CD4-positive, CD25-positive, alpha-beta regulatory T cell (primary cell): ENCODE data around the gene LGMN. TPM values are rescaled to one million over a fixed set of nuclear protein-coding genes. Genes with fewer than 3 reads are reported as not detected.

ENCODE experiments used
- ATAC-seq, 2 donors: fragments of 150-1000 bp; cut with Tn5 transposase; one replicate each; pipeline ENCODE4 v1.10.0; 2021; ENCODE audit warnings: low read depth in 2 of 2, moderate number of reproducible peaks in 2 of 2, moderate library complexity in 1 of 2
- DNase-seq, 3 donors: peaks; one replicate each; pipeline versions ENCODE4 v3.0.0 to v3.0.0-alpha.2; 2012 to 2022; ENCODE audit warnings: mixed read lengths in 1 of 3
- H3K27ac ChIP-seq: one replicate; pipeline ENCODE4 v1.7.0; 2013; ENCODE audit warnings: mild to moderate bottlenecking, low read length; ENCODE audit not compliant: insufficient read depth, poor library complexity, severe bottlenecking
- H3K27me3 ChIP-seq: one replicate; pipeline ENCODE4 v1.7.0; 2013; ENCODE audit warnings: low read length; ENCODE audit not compliant: control insufficient read depth, insufficient read depth
- H3K36me3 ChIP-seq: one replicate; pipeline ENCODE4 v1.7.0; 2013; ENCODE audit warnings: mild to moderate bottlenecking, low read length, moderate library complexity; ENCODE audit not compliant: control insufficient read depth, insufficient read depth
- H3K4me1 ChIP-seq: 2 replicates; pipeline ENCODE4 v1.7.0; 2013; ENCODE audit warnings: mild to moderate bottlenecking, low read length; ENCODE audit not compliant: insufficient read depth, control insufficient read depth, poor library complexity, severe bottlenecking
- H3K4me3 ChIP-seq: one replicate; pipeline ENCODE4 v1.7.0; 2013; ENCODE audit warnings: low read depth, mild to moderate bottlenecking, low read length, moderate library complexity
- H3K9me3 ChIP-seq, 2 experiments: 1 replicate in 1 of 2; 2 replicates in 1 of 2; pipeline ENCODE4 v1.7.0; 2013; ENCODE audit warnings: low read length in 2 of 2, mild to moderate bottlenecking in 1 of 2, moderate library complexity in 1 of 2; ENCODE audit not compliant: control insufficient read depth in 2 of 2
- H3K27ac Mint-ChIP-seq, 3 donors: one replicate each; pipeline ENCODE4 v1.8.0; 2020 to 2022; ENCODE audit warnings: mild to moderate bottlenecking in 3 of 3, mixed read lengths in 3 of 3, moderate library complexity in 2 of 3
- H3K27me3 Mint-ChIP-seq: one replicate; pipeline ENCODE4 v1.8.0; 2022; ENCODE audit warnings: mild to moderate bottlenecking, mixed read lengths
- H3K36me3 Mint-ChIP-seq: one replicate; pipeline ENCODE4 v1.8.0; 2020; ENCODE audit warnings: mixed read lengths
- H3K4me1 Mint-ChIP-seq, 4 donors: one replicate each; pipeline ENCODE4 v1.8.0; 2020 to 2022; ENCODE audit warnings: mixed read lengths in 4 of 4, mild to moderate bottlenecking in 1 of 4
- H3K4me3 Mint-ChIP-seq, 4 donors: one replicate each; pipeline ENCODE4 v1.8.0; 2020 to 2022; ENCODE audit warnings: mild to moderate bottlenecking in 4 of 4, mixed read lengths in 4 of 4, moderate library complexity in 3 of 4
- H3K9me3 Mint-ChIP-seq, 7 donors: one replicate each; pipeline ENCODE4 v1.8.0; 2020 to 2022; ENCODE audit warnings: mixed read lengths in 7 of 7, mild to moderate bottlenecking in 3 of 7, moderate library complexity in 2 of 7
- polyA plus RNA-seq, 4 donors: library from polyadenylated mRNA; unstranded; fragments of 300-500 nt; fragmentation: Illumina TruSeq; gene quantifications; one replicate each; pipeline ENCODE4 v1.2.3, GENCODE V29; 2021
- total RNA-seq: library from RNA; stranded (reverse); gene quantifications from one replicate; pipeline ENCODE4 v1.2.3, GENCODE V29; 2022

The LGMN gene
- total and polyA plus RNA-seq, 5 donors from 2014 or later, result 10.9 to 34.4 (median 18.5) TPM

GRCh38 chr14:92747701-92748258 lies 647 bp downstream of the LGMN start:
- peaks cover 17 to 56% (median 31%) of the 10 kb centered on the region in 4 donors for H3K4me1 Mint-ChIP-seq
- peaks cover 27% of the 10 kb centered on the region for H3K27me3 Mint-ChIP-seq
- ATAC-seq, result no peak
- H3K36me3 Mint-ChIP-seq, result peaks cover 4% of the 10 kb centered on the region
- peaks cover 0 to 1% (median 0%) of the 10 kb centered on the region in 7 donors for H3K9me3 Mint-ChIP-seq
- peak overlapping the region in 2 of 3 donors; percentile 76 to 89 for H3K27ac Mint-ChIP-seq
- H3K27ac ChIP-seq, result no peak overlapping the region
- no peaks in the 10 kb centered on the region for H3K9me3 ChIP-seq
- no peak for DNase-seq
- H3K4me3 ChIP-seq, result peak overlapping the region; percentile 87
- peak overlapping the region; percentile 88 to 93 (median 90) for H3K4me3 Mint-ChIP-seq
- H3K36me3 ChIP-seq, result no peaks in the 10 kb centered on the region
- H3K27me3 ChIP-seq, result peaks cover 5% of the 10 kb centered on the region
- peaks cover 22% of the 10 kb centered on the region for H3K4me1 ChIP-seq

- H3K27me3 Mint-ChIP-seq, result peaks cover 22% of the 10 kb centered on the region
Observed at GRCh38 chr14:92744198-92744597, 4.2 kb downstream of the LGMN start.

GRCh38 chr14:92740440-92740839 lies 8.0 kb downstream of the LGMN start:
- Histone ChIP-seq H3K9me3 (no peaks in the 10 kb centered on the region), H3K27me3 (no peaks in the 10 kb centered on the region), H3K27ac (no peak overlapping the region), H3K4me1 (peaks cover 14% of the 10 kb centered on the region), H3K36me3 (no peaks in the 10 kb centered on the region), H3K4me3 (no peak overlapping the region)
- H3K27me3 Mint-ChIP-seq, result peaks cover 4% of the 10 kb centered on the region
- H3K9me3 Mint-ChIP-seq, result no peaks in the 10 kb centered on the region
- no peak overlapping the region for H3K4me3 Mint-ChIP-seq
- ATAC-seq (no peak), DNase-seq (no peak)
- H3K36me3 Mint-ChIP-seq, result peaks cover 8% of the 10 kb centered on the region
- peaks cover 9 to 18% (median 14%) of the 10 kb centered on the region in 4 donors for H3K4me1 Mint-ChIP-seq
- H3K27ac Mint-ChIP-seq, result no peak overlapping the region

More at GRCh38 chr14:92744198-92744597, 4.2 kb downstream of the LGMN start:
- Mint-ChIP-seq H3K27ac (no peak overlapping the region), H3K4me1 (peaks cover 9 to 33% (median 19%) of the 10 kb centered on the region in 4 donors), H3K9me3 (peaks cover 0 to 1% (median 0%) of the 10 kb centered on the region in 7 donors), H3K4me3 (no peak overlapping the region), H3K36me3 (peaks cover 10% of the 10 kb centered on the region)
- Histone ChIP-seq H3K27me3 (peaks cover 3% of the 10 kb centered on the region), H3K27ac (no peak overlapping the region), H3K36me3 (no peaks in the 10 kb centered on the region), H3K4me3 (no peak overlapping the region), H3K4me1 (peaks cover 15% of the 10 kb centered on the region), H3K9me3 (no peaks in the 10 kb centered on the region)
- ATAC-seq (no peak), DNase-seq (no peak)

GRCh38 chr14:92737619-92738188 lies 10.7 kb downstream of the LGMN start:
- Histone ChIP-seq H3K9me3 (no peaks in the 10 kb centered on the region), H3K4me3 (no peak overlapping the region), H3K27ac (no peak overlapping the region), H3K36me3 (no peaks in the 10 kb centered on the region), H3K4me1 (peaks cover 14% of the 10 kb centered on the region), H3K27me3 (no peaks in the 10 kb centered on the region)
- DNase-seq (no peak), ATAC-seq (no peak)
- H3K27me3 Mint-ChIP-seq, result no peaks in the 10 kb centered on the region
- no peaks in the 10 kb centered on the region for H3K9me3 Mint-ChIP-seq
- H3K4me3 Mint-ChIP-seq, result no peak overlapping the region
- peaks cover 9% of the 10 kb centered on the region for H3K36me3 Mint-ChIP-seq
- H3K4me1 Mint-ChIP-seq, result peaks cover 8 to 18% (median 11%) of the 10 kb centered on the region in 4 donors
- H3K27ac Mint-ChIP-seq, result peak overlapping the region; percentile 29 to 66 (median 53)

- Mint-ChIP-seq H3K36me3 (peaks cover 14% of the 10 kb centered on the region), H3K4me1 (peaks cover 8 to 18% (median 11%) of the 10 kb centered on the region in 4 donors), H3K4me3 (peak overlapping the region in 1 of 4 donors; percentile 19), H3K27me3 (no peaks in the 10 kb centered on the region), H3K27ac (peak overlapping the region; percentile 29 to 66 (median 53)), H3K9me3 (peaks cover 0 to 2% (median 0%) of the 10 kb centered on the region in 7 donors)
- H3K27ac ChIP-seq, result no peak overlapping the region
- no peaks in the 10 kb centered on the region for H3K27me3 ChIP-seq
- peaks cover 1% of the 10 kb centered on the region for H3K36me3 ChIP-seq
- DNase-seq (peak in 1 of 3 donors; percentile 53), ATAC-seq (peak; percentile 52 to 63)
- no peaks in the 10 kb centered on the region for H3K9me3 ChIP-seq
- H3K4me3 ChIP-seq, result no peak overlapping the region
- peaks cover 14% of the 10 kb centered on the region for H3K4me1 ChIP-seq
Observed at GRCh38 chr14:92737206-92737605, 11.2 kb downstream of the LGMN start.

- peaks cover 8 to 18% (median 11%) of the 10 kb centered on the region in 4 donors for H3K4me1 Mint-ChIP-seq
- H3K27ac Mint-ChIP-seq, result peak overlapping the region in 1 of 3 donors; percentile 88
- H3K9me3 Mint-ChIP-seq, result peaks cover 0 to 2% (median 0%) of the 10 kb centered on the region in 7 donors
- DNase-seq (no peak), ATAC-seq (no peak)
- peaks cover 14% of the 10 kb centered on the region for H3K4me1 ChIP-seq
- peak overlapping the region in 1 of 4 donors; percentile 27 for H3K4me3 Mint-ChIP-seq
- H3K27me3 ChIP-seq, result no peaks in the 10 kb centered on the region
- H3K36me3 Mint-ChIP-seq, result peaks cover 27% of the 10 kb centered on the region
- H3K27me3 Mint-ChIP-seq, result no peaks in the 10 kb centered on the region
- no peaks in the 10 kb centered on the region for H3K9me3 ChIP-seq
- H3K27ac ChIP-seq, result no peak overlapping the region
- no peak overlapping the region for H3K4me3 ChIP-seq
- H3K36me3 ChIP-seq, result peaks cover 7% of the 10 kb centered on the region
Observed at GRCh38 chr14:92735344-92735743, 13.1 kb downstream of the LGMN start.

GRCh38 chr14:92734618-92735017 lies 13.8 kb downstream of the LGMN start:
- no peak overlapping the region for H3K27ac ChIP-seq
- no peaks in the 10 kb centered on the region for H3K27me3 Mint-ChIP-seq
- H3K4me1 ChIP-seq, result peaks cover 14% of the 10 kb centered on the region
- DNase-seq, result no peak
- H3K27ac Mint-ChIP-seq, result no peak overlapping the region
- no peaks in the 10 kb centered on the region for H3K27me3 ChIP-seq
- no peak overlapping the region for H3K4me3 Mint-ChIP-seq
- no peak for ATAC-seq
- peaks cover 28% of the 10 kb centered on the region for H3K36me3 Mint-ChIP-seq
- no peak overlapping the region for H3K4me3 ChIP-seq
- H3K9me3 Mint-ChIP-seq, result peaks cover 0 to 2% (median 0%) of the 10 kb centered on the region in 7 donors
- H3K9me3 ChIP-seq, result no peaks in the 10 kb centered on the region
- H3K36me3 ChIP-seq, result peaks cover 7% of the 10 kb centered on the region
- H3K4me1 Mint-ChIP-seq, result peaks cover 9 to 25% (median 17%) of the 10 kb centered on the region in 4 donors
